Measurements from ENCODE around the gene VSIR. TPM values are rescaled to one million over a fixed set of nuclear protein-coding genes. Genes with fewer than 3 reads are reported as not detected.

Gene VSIR
- total RNA-seq, 6 experiments from 2014 or later: 6.1 to 17.1 (median 10.1) TPM

DNA sequence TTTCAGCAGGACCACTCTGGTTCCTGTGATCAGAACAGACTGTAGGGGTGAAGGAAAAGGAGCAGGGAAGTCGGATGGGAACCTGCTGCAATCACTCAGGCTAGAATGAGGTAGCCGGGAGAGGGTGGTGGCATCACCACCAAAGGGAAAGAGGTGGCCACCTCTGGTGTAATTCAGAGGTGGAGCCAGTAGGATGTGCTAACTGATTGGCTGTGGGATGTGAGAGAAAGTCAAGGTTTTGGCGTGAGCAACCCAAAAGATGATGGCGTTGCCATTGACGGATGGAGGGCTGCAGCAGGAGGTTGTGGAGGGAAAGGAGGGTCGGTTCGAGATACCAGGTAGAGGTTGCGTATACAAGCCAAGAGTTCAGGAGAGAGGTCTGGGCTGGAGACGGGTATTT lies 7.4 kb upstream of the VSIR start:
- intact Hi-C loops (cut with DNase I): no loop called here
- peaks cover 0 to 2% (median 0%) of the 10 kb centered on the region in 4 donors for H3K4me1 ChIP-seq
- no peak overlapping the region for H3K27ac ChIP-seq
- DNase-seq (no peak), ATAC-seq (no peak)
- H3K36me3 ChIP-seq: no peaks in the 10 kb centered on the region
- no peaks in the 10 kb centered on the region for H3K9me3 ChIP-seq
- H3K4me3 ChIP-seq: no peak overlapping the region
- WGBS (ENCODE audit: insufficient coverage, low coverage, low lambda C conversion rate, missing lambda C conversion rate): 70% methylated on average over 9 of the region's 9 CpGs
- TF ChIP-seq, protein P1, sequence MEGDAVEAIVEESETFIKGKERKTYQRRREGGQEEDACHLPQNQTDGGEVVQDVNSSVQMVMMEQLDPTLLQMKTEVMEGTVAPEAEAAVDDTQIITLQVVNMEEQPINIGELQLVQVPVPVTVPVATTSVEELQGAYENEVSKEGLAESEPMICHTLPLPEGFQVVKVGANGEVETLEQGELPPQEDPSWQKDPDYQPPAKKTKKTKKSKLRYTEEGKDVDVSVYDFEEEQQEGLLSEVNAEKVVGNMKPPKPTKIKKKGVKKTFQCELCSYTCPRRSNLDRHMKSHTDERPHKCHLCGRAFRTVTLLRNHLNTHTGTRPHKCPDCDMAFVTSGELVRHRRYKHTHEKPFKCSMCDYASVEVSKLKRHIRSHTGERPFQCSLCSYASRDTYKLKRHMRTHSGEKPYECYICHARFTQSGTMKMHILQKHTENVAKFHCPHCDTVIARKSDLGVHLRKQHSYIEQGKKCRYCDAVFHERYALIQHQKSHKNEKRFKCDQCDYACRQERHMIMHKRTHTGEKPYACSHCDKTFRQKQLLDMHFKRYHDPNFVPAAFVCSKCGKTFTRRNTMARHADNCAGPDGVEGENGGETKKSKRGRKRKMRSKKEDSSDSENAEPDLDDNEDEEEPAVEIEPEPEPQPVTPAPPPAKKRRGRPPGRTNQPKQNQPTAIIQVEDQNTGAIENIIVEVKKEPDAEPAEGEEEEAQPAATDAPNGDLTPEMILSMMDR (IDR thresholded peaks at IDR 0.05): no peak
- TF ChIP-seq POLR2A (IDR thresholded peaks at IDR 0.05): no peak
- no peaks in the 10 kb centered on the region for H3K27me3 ChIP-seq

DNA sequence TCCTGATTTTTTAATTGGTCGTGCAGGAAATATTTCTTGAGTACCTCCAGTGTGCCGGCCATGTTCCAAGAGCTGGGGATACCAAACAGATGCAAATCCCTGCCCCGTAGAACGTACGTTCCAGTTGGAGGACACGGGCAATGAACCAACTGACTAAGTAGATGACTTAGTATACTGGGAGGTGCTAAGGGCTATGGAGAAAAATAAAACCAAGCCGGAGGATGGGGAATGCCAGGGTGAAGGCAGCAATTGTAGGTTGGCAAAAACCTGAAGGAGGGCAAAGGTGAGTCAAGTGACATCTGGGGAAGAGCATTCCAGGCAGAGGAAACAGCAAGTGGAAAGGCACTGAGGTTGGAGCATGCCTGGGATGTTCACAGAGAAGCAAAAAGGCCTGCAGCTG lies 6.8 kb upstream of the VSIR start:
- 87% methylated on average over 7 of the region's 7 CpGs for WGBS (ENCODE audit: insufficient coverage, low coverage, low lambda C conversion rate, missing lambda C conversion rate)
- H3K36me3 ChIP-seq: no peaks in the 10 kb centered on the region
- H3K9me3 ChIP-seq: no peaks in the 10 kb centered on the region
- H3K4me1 ChIP-seq: peaks cover 0 to 2% (median 0%) of the 10 kb centered on the region in 4 donors
- H3K4me3 ChIP-seq: no peak overlapping the region
- intact Hi-C loops (cut with DNase I): no loop called here
- TF ChIP-seq, protein P1 (IDR thresholded peaks at IDR 0.05): no peak
- no peak for TF ChIP-seq POLR2A (IDR thresholded peaks at IDR 0.05)
- DNase-seq (no peak), ATAC-seq (no peak)
- no peaks in the 10 kb centered on the region for H3K27me3 ChIP-seq
- no peak overlapping the region for H3K27ac ChIP-seq

DNA sequence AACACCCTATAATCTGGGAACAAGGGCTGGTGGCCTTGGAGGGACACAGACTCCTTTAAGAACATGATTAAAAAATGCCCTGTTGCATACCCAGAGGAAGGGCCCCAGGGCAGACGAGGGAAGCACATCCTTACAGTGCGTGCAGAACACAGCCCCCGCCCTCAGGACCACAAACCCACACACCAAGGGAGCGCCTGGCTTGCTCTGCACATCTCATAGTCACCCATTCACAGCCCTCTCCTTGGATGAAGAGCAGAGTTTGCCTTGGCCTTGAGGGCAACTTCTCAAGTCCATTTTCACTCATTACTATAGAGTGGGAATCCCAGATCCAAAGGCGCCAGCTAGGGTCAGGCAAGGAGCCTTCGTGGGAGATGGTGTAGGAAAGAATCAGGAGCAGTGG lies 6.3 kb upstream of the VSIR start:
- no peaks in the 10 kb centered on the region for H3K36me3 ChIP-seq
- WGBS (ENCODE audit: insufficient coverage, low coverage, low lambda C conversion rate, missing lambda C conversion rate): 100% methylated on average over 1 of the region's 6 CpGs
- H3K4me1 ChIP-seq: peaks cover 0 to 2% (median 0%) of the 10 kb centered on the region in 4 donors
- DNase-seq (no peak), ATAC-seq (no peak)
- TF ChIP-seq POLR2A (IDR thresholded peaks at IDR 0.05): no peak
- TF ChIP-seq, protein P1 (IDR thresholded peaks at IDR 0.05): no peak
- H3K27ac ChIP-seq: no peak overlapping the region
- no peak overlapping the region for H3K4me3 ChIP-seq
- intact Hi-C loops (cut with DNase I): no loop called here
- H3K27me3 ChIP-seq: no peaks in the 10 kb centered on the region
- H3K9me3 ChIP-seq: no peaks in the 10 kb centered on the region

DNA sequence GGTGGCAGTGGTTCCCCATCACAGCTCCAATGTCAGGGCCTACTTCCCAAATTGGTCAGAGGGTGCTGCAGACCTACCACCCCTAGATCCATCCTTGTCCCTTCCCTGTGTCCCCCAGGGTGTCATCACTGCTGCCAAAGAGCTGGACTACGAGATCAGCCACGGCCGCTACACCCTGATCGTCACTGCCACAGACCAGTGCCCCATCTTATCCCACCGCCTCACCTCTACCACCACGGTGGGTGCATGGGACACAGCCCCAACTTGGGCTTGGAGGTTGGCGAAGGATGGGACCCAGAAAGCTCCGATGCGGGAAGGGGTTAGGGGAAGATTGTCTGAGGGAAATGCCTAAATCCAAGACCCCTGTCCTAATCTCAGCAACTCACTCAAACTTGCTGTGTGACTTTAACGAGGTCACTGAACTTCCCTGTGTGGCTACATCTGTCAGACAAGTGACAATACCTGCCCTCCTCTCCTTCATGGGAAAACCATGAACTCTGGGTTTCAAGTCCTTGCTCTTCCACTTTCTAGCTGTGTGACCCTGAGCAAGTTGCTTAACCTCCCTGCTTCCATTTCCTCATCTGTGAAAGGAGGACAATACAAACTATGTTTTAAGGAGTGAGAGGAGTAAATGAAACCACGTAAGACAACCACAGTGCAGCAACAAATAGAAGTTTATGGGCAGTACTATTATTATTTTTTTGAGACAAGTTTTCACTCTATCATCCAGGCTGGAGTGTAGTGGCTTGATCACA lies 4.9 kb upstream of the VSIR start:
- H3K27ac ChIP-seq: no peak overlapping the region
- TF ChIP-seq POLR2A (IDR thresholded peaks at IDR 0.05): no peak
- no peak overlapping the region for H3K4me3 ChIP-seq
- H3K36me3 ChIP-seq: no peaks in the 10 kb centered on the region
- H3K27me3 ChIP-seq: no peaks in the 10 kb centered on the region
- ATAC-seq (no peak), DNase-seq (no peak)
- intact Hi-C loops (cut with DNase I): no loop called here
- H3K9me3 ChIP-seq: no peaks in the 10 kb centered on the region
- 75% methylated on average over 6 of the region's 11 CpGs for WGBS (ENCODE audit: insufficient coverage, low coverage, low lambda C conversion rate, missing lambda C conversion rate)
- peaks cover 0 to 6% (median 0%) of the 10 kb centered on the region in 4 donors for H3K4me1 ChIP-seq

DNA sequence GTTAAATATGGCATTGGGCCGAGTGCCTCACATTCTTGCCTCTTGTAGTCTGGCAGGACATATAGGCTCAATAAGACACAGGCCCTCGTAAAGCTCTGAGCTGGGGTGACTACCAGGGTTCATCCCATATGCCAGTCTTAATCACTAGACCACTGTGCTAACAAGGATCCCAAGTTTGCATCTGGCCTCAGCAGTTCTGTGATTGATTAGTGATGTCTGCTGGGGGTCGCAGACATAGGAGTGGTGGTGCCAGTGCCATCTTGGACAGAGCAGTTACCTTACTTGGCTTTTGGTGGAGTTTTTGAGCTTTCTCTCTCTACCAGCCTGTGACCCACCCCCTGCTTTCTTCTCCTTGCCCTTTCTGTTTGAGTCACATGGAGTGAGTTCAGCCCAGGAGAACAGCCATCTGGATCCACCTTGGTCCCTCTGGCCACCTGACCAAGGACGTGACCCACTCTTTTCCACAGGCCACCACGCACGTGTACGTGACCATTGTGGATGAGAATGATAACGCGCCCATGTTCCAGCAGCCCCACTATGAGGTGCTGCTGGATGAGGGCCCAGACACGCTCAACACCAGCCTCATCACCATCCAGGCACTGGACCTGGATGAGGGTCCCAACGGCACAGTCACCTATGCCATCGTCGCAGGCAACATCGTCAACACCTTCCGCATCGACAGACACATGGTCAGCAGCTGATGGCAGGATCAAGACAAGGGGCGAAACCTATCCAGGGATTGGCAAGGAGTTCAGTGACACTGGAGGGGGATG lies 4.1 kb upstream of the VSIR start:
- WGBS (ENCODE audit: insufficient coverage, low coverage, low lambda C conversion rate, missing lambda C conversion rate): 87% methylated on average over 11 of the region's 17 CpGs
- DNase-seq (no peak), ATAC-seq (no peak)
- Histone ChIP-seq H3K4me1 (peaks cover 0 to 6% (median 0%) of the 10 kb centered on the region in 4 donors), H3K27ac (no peak overlapping the region), H3K27me3 (no peaks in the 10 kb centered on the region), H3K4me3 (no peak overlapping the region), H3K9me3 (no peaks in the 10 kb centered on the region), H3K36me3 (no peaks in the 10 kb centered on the region)
- intact Hi-C loops (cut with DNase I): no loop called here
- TF ChIP-seq, protein P1 (IDR thresholded peaks at IDR 0.05): no peak

Data from right lobe of liver (tissue), 6 donors.